Embryonic facial prominence (tissue), 1 donor: ENCODE measurements around the gene SERPIND1.

Source experiments
- DNase-seq: peaks from one replicate; pipeline ENCODE4 v3.0.0-alpha.2; 2016; ENCODE audit errors: extremely low spot score

SERPIND1 gene

GRCh38 chr22:20771918-20772625, 1.8 kb upstream of the SERPIND1 start:
- no peak for DNase-seq

- no peak for DNase-seq
Observed at GRCh38 chr22:20774882-20775281, 969 bp downstream of the SERPIND1 start.

- no peak for DNase-seq
Observed at GRCh38 chr22:20775342-20775895, 1.5 kb downstream of the SERPIND1 start.

- DNase-seq, result no peak
Observed at GRCh38 chr22:20776624-20777405, 2.9 kb downstream of the SERPIND1 start.

- DNase-seq, result no peak
Observed at GRCh38 chr22:20777420-20778177, 3.7 kb downstream of the SERPIND1 start.

- DNase-seq, result no peak
Observed at GRCh38 chr22:20779014-20779817, 5.3 kb downstream of the SERPIND1 start.

- no peak for DNase-seq
Observed at GRCh38 chr22:20779818-20780158, 5.9 kb downstream of the SERPIND1 start.

- DNase-seq, result no peak
Observed at GRCh38 chr22:20781272-20781990, 7.5 kb downstream of the SERPIND1 start.

GRCh38 chr22:20782083-20782482, 8.2 kb downstream of the SERPIND1 start:
- no peak for DNase-seq

GRCh38 chr22:20782596-20783299, 8.8 kb downstream of the SERPIND1 start:
- no peak for DNase-seq

- no peak for DNase-seq
Observed at GRCh38 chr22:20783300-20783673, 9.4 kb downstream of the SERPIND1 start.

GRCh38 chr22:20783844-20784723, 10.2 kb downstream of the SERPIND1 start:
- DNase-seq, result no peak

GRCh38 chr22:20785415-20785814, 11.5 kb downstream of the SERPIND1 start:
- no peak for DNase-seq

- DNase-seq, result no peak
Observed at GRCh38 chr22:20786048-20786447, 12.1 kb downstream of the SERPIND1 start.

- DNase-seq, result no peak
Observed at GRCh38 chr22:20786536-20786979, 12.6 kb downstream of the SERPIND1 start.

- no peak for DNase-seq
Observed at GRCh38 chr22:20787223-20787622, 13.3 kb downstream of the SERPIND1 start.

- no peak for DNase-seq
Observed at GRCh38 chr22:20787746-20788626, 14.1 kb downstream of the SERPIND1 start.
